Lower leg skin (tissue), 4 donors: ENCODE results near the gene CPAMD8. TPM values are rescaled to one million over a fixed set of nuclear protein-coding genes. Genes with fewer than 3 reads are reported as not detected.

Experiments
- DNase-seq, 2 donors: peaks; one replicate each; pipeline ENCODE4 v3.0.0-alpha.2; 2019; ENCODE audit warnings: low spot score in 2 of 2
- H3K4me3 ChIP-seq: fragments of 200-600 bp; sonication (generic); 2 replicates; pipeline ENCODE4 v1.5.1; 2017; ENCODE audit warnings: mild to moderate bottlenecking, low read depth; ENCODE audit not compliant: poor library complexity, severe bottlenecking
- POLR2A ChIP-seq, 2 donors: fragments of 450-650 bp; IDR thresholded peaks; one replicate each; pipeline ENCODE4 v1.6.1; 2016 to 2017; ENCODE audit warnings: antibody characterized with exemption in 2 of 2, mild to moderate bottlenecking in 1 of 2, moderate library complexity in 1 of 2
- WGBS, 2 donors: methylation state at CpG; one replicate each; pipeline ENCODE4 v1.1.5; 2018; 5-methylcytosine and 5-hydroxymethylcytosine counted together
- intact Hi-C: fragments of 100-400 bp; cut with DNase I; formaldehyde crosslinking; loops from one replicate; pipeline ENCODE4 v1.15.0; 2023; ENCODE audit warnings: low total_unique reads
- total RNA-seq, 4 donors: library from RNA; depleted of rRNA; stranded (reverse); fragments of >200 nt; gene quantifications; one replicate each; pipeline ENCODE4 v1.1.0, GENCODE V29; 2016
- TF ChIP-seq, protein P1 (sequence below), 3 donors: fragments of 450-650 bp; IDR thresholded peaks; one replicate each; pipeline ENCODE4 v1.5.1; 2016; ENCODE audit warnings: antibody characterized with exemption in 3 of 3, mild to moderate bottlenecking in 3 of 3, moderate library complexity in 2 of 3

The CPAMD8 gene
- total RNA-seq, 4 donors from 2014 or later, result 8.1 to 14.0 (median 13.0) TPM

DNA sequence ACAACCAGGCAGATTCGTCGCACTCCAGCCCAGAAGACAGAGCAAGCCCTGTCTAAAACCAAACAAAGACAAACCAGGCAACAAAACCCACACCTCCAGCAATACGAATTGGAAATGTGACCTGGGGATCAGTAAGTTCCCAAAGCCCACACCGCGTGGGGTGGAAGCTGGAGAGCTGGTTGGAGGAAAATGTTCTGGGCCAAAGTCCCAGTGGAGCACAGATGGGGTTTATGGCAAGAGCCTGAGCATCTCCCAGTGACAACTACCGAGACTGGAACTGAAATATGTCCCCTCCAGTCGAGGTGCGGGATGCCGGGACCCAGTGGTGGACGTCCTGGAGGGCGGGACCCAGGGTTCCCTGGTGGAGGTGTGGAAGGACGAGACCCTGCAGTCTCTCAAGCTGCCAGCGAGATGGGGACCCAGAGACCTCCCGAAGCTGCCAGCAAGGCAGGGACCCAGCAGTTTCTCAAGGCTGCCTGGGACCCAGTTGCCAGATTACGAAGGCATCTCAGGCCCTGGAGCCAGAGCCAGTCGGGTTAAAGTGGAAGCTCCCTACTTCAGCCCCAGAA is 22.4 kb upstream of the CPAMD8 start:
- no peak overlapping the region for H3K4me3 ChIP-seq
- 82 to 84% methylated on average over 16 of the region's 16 CpGs for WGBS, 2 donors
- DNase-seq, result no peak
- intact Hi-C loops, result no loop called here
- TF ChIP-seq, protein P1, sequence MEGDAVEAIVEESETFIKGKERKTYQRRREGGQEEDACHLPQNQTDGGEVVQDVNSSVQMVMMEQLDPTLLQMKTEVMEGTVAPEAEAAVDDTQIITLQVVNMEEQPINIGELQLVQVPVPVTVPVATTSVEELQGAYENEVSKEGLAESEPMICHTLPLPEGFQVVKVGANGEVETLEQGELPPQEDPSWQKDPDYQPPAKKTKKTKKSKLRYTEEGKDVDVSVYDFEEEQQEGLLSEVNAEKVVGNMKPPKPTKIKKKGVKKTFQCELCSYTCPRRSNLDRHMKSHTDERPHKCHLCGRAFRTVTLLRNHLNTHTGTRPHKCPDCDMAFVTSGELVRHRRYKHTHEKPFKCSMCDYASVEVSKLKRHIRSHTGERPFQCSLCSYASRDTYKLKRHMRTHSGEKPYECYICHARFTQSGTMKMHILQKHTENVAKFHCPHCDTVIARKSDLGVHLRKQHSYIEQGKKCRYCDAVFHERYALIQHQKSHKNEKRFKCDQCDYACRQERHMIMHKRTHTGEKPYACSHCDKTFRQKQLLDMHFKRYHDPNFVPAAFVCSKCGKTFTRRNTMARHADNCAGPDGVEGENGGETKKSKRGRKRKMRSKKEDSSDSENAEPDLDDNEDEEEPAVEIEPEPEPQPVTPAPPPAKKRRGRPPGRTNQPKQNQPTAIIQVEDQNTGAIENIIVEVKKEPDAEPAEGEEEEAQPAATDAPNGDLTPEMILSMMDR (IDR thresholded peaks at IDR 0.05), result no peak
- TF ChIP-seq POLR2A (IDR thresholded peaks at IDR 0.05), result no peak

DNA sequence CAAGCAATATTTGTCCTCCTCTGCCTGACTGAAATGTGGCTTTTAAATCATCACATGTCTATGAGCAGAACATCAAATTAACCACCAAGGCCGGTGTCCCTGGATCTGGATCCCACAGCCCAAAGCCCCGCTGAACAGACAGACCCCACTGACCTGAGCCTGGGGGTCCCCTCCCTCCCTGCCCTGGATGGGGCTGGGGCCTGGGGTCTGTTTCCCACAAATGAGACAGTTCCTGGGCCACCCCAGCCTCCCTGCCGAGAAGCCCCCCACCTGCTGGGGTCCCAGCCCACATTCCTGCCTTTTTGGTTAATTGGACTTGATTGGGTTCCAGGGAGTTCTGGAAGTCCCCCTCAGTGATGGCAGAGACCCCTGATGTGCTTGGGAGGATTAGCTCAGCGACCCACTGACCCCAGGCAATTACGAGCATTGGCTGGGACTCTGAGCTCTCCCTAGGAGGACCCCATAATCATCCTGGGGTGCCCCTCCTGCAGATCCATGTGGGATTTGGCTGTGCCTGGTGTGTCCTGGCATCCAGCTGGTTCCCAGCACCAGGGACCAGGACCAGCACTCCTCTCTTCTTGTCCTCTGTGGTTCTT is 19.4 kb upstream of the CPAMD8 start:
- DNase-seq, result no peak
- no peak for TF ChIP-seq POLR2A (IDR thresholded peaks at IDR 0.05)
- TF ChIP-seq, protein P1 (IDR thresholded peaks at IDR 0.05), result no peak
- WGBS, 2 donors, result 80 to 84% methylated on average over 5 of the region's 5 CpGs
- no peak overlapping the region for H3K4me3 ChIP-seq
- intact Hi-C loops, result no loop called here

DNA sequence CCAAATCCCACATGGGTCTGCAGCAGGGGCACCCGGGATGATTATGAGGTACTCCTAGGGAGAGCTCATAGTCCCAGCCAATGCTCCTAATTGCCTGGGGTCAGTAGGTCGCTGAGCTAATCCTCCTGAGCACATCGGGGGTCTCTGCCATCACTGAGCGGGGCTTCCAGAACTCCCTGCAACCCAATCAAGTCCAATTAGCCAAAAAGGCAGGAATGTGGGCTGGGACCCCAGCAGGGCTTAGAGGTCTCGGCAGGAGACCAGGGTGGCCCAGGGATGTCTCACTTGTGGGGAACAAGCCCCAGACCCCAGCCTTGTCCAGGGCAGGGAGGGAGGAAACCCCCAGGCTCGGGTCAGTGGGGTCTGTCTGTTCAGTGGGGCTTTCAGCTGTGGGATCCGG is 17.1 kb upstream of the CPAMD8 start:
- WGBS, 2 donors, result 64 to 70% methylated on average over 7 of the region's 7 CpGs
- TF ChIP-seq, protein P1 (IDR thresholded peaks at IDR 0.05), result no peak
- no peak for TF ChIP-seq POLR2A (IDR thresholded peaks at IDR 0.05)
- H3K4me3 ChIP-seq, result no peak overlapping the region
- intact Hi-C loops, result no loop called here
- DNase-seq, result no peak

DNA sequence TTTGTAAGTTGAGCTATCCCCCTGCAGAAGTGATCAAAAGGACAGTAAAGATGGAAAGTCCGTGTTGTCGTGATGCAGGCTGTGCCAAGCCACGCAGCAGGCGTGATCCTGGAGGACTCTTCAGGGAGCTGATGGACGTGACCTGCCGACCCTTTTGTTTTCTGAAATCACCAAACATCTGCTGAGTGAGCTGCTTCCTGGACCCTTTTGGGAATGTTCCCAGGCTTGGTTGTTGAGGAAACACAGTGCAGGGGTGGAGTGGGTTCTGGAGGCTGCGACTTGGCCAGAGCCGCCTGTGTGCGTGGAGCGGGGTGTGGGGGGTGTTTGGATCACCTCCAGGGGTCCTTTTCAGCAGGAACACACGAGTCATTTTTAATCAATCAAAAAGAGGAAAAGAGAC is 15.4 kb upstream of the CPAMD8 start:
- intact Hi-C loops, result no loop called here
- DNase-seq, result no peak
- no peak overlapping the region for H3K4me3 ChIP-seq
- TF ChIP-seq, protein P1 (IDR thresholded peaks at IDR 0.05), result no peak
- TF ChIP-seq POLR2A (IDR thresholded peaks at IDR 0.05), result no peak
- 25 to 35% methylated on average over 11 of the region's 11 CpGs for WGBS, 2 donors

DNA sequence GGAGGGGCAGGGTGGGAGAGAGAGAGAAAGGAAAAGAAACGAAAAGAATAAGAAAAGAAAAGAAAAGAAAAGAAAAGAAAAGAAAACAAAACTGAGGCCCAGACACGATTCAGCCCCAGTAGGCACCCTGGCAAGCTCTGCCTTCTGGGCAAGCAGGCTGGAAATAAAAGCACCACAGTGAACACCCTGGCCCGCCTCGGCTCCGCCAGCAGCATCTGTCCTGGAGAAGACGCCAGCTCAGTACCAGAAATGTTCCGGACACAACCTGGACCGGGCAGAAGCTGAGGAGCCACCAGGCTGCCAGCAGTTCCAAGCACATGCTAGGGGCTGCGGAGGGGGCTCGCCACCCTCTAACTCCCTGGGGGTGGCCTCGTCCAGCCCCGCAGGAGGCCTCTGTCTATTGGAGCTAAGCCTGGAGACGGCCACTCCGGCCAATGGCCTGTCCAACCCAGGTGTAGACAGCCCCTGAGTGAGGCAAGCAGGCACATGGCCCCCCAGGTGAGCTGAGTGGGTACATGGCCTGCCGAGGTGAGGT is 11.4 kb upstream of the CPAMD8 start:
- intact Hi-C loops, result no loop called here
- no peak overlapping the region for H3K4me3 ChIP-seq
- TF ChIP-seq, protein P1 (IDR thresholded peaks at IDR 0.05), result no peak
- no peak for TF ChIP-seq POLR2A (IDR thresholded peaks at IDR 0.05)
- DNase-seq, result no peak
- 54 to 70% methylated on average over 13 to 15 of the region's 15 CpGs for WGBS, 2 donors
